GM19468 (cell line): ENCODE results near the gene MFSD11.
A peak's percentile ranks its signal among the peaks of the same experiment; 100 is the strongest.
"Not testable (repeated sequence)": the region's sequence is repeated elsewhere in the genome, so short reads cannot be mapped to it uniquely, and the experiment has no call there.

Source experiments
- ATAC-seq: cut with Tn5 transposase; IDR thresholded peaks from one replicate; pipeline ENCODE4 v1.9.1; 2021; ENCODE audit warnings: mild to moderate bottlenecking, moderate library complexity, moderate number of reproducible peaks; ENCODE audit not compliant: unreplicated experiment; ENCODE audit errors: extremely low read depth

Gene MFSD11

GRCh38 chr17:76737676-76738467 is at the start of gene MFSD11:
Gene MFSD11 (plus strand): TSS chr17:76738119. CDS start chr17:76738353, 234 bp downstream.
- ATAC-seq, result peak; percentile 35

GRCh38 chr17:76688165-76688622 is 49.7 kb upstream of the MFSD11 start:
- ATAC-seq, result no peak

GRCh38 chr17:76689859-76690258 is 48.1 kb upstream of the MFSD11 start:
- no peak for ATAC-seq

- ATAC-seq, result no peak
These were observed 47.2 kb upstream of the MFSD11 start for GRCh38 chr17:76690596-76691280.

GRCh38 chr17:76691379-76692191 is 46.3 kb upstream of the MFSD11 start:
- no peak for ATAC-seq

GRCh38 chr17:76695059-76695831 is 42.7 kb upstream of the MFSD11 start:
- ATAC-seq, result no peak

GRCh38 chr17:76696763-76697701 is 40.9 kb upstream of the MFSD11 start:
- ATAC-seq, result no peak

- ATAC-seq, result no peak
These were observed 40.0 kb upstream of the MFSD11 start for GRCh38 chr17:76697702-76698465.

GRCh38 chr17:76698466-76698977 is 39.4 kb upstream of the MFSD11 start:
- ATAC-seq, result not testable (repeated sequence)

- no peak for ATAC-seq
These were observed 37.7 kb upstream of the MFSD11 start for GRCh38 chr17:76700270-76700616.

GRCh38 chr17:76700617-76701470 is 37.1 kb upstream of the MFSD11 start:
- no peak for ATAC-seq

- ATAC-seq, result no peak
These were observed 36.4 kb upstream of the MFSD11 start for GRCh38 chr17:76701471-76701967.

- no peak for ATAC-seq
These were observed 35.8 kb upstream of the MFSD11 start for GRCh38 chr17:76702076-76702475.

GRCh38 chr17:76702941-76703637 is 34.8 kb upstream of the MFSD11 start:
- no peak for ATAC-seq

- no peak for ATAC-seq
These were observed 33.1 kb upstream of the MFSD11 start for GRCh38 chr17:76704805-76705204.

- no peak for ATAC-seq
These were observed 31.1 kb upstream of the MFSD11 start for GRCh38 chr17:76706817-76707216.
